Left hindlimb (tissue), 1 donor: ENCODE measurements around the gene RANBP17.
"Not testable (repeated sequence)": the region's sequence is repeated elsewhere in the genome, so short reads cannot be mapped to it uniquely, and the experiment has no call there.

ENCODE experiments used
- DNase-seq: peaks from one replicate; pipeline ENCODE4 v3.0.0-alpha.2; 2018

RANBP17 gene

DNA sequence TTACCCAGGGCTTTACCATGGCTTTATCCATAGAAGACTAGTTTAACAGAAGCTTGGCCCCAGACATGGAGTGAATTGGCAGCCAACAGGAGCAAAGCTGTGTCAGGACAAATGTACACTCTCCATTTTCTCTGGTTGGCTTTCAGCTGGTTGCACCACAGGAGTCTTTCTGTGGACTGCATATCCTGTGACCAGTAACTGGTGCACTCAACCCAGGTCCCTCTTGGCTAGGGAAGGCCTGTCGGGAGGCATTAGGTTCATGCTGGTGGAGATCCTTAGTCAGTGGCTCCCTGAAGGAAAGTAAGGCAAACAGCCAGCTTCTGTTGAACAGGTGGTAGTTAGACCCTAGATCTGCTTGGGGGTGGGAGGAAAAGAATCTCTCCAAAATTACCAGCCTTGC is 300.3 kb downstream of the RANBP17 start:
- DNase-seq, result no peak

DNA sequence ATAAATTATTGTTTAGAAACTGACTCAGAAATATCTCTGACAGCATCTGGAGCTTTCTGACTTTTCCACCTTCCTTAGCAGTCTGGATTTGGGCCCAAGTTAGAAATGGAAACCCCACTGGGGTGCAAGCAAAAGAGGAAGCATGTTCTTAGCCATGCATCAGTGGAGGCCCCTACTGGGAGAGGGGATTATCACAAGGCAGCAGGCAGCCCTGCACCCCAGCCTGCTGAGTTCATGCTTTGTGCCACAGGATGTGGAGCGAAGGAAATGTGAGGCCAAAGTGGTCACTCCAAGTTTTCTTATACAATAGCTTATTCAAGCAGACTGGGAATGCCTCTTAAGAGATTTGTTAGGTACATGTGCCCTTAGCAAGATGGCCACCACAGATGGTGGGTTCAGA is 300.8 kb downstream of the RANBP17 start:
- no peak for DNase-seq

DNA sequence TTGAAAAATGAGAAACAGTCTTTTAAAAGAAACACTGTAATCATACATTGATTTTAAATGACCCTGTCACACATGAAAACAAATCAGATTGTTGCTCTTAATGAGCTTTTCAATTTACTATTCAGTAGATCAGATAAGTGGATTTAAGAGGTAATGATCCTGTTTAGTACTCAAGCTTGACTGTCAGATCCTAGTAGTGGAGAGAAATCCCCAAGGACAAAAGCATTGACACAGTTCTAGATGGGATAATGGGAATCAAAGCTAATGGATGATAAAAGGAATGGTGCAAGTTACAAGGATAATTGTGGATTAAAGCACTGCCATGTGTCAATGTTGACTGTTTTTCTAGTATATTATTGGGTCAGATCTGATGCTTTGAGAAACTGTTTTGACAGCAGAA is 304.9 kb downstream of the RANBP17 start:
- no peak for DNase-seq

DNA sequence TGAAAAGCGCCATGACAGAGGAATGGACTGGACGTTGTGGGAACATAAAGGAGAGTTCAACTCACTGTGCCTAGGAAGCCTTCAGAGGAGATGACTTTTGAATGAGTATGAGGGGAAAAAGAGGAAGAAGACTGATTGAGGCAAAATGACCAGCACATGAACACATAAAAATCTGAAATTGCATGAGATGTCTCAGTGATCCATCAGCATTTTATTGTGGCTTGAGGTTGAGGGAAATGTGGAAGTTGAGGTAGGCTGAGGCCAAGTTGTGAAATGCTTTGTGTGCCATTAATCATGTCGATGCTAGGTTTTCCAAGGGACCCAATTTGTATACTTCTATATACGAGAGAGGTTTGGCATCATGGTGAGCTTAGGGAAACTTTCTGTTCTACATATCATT is 306.4 kb downstream of the RANBP17 start:
- no peak for DNase-seq

DNA sequence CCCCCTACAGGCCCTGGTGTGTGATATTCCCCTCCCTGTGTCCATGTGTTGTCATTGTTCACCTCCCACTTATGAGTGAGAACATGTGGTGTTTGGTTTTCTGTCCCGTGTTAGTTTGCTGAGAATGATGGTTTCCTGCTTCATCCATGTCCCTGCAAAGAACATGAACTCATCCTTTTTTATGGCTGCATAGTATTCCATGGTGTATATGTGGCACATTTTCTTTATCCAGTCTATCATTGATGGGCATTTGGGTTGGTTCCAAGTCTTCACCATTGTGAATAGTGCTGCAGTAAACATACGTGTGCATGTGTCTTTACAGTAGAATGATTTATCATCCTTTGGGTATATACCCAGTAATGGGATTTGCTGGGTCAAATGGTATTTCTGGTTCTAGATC is 313.1 kb downstream of the RANBP17 start:
- not testable (repeated sequence) for DNase-seq

- DNase-seq, result no peak
Observed at GRCh38 chr5:171175746-171176145, 313.9 kb downstream of the RANBP17 start.

DNA sequence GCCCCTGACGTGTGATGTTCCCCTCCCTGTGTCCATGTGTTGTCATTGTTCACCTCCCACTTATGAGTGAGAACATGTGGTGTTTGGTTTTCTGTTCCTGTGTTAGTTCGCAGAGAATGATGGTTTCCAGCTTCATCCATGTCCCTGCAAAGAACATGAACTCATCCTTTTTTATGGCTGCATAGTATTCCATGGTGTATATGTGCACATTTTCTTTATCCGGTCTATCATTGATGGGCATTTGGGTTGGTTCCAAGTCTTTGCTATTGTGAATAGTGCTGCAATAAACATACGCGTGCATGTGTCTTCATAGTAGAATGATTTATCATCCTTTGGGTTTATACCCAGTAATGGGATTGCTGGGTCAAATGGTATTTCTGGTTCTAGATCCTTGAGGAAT is 316.4 kb downstream of the RANBP17 start:
- DNase-seq, result not testable (repeated sequence)

DNA sequence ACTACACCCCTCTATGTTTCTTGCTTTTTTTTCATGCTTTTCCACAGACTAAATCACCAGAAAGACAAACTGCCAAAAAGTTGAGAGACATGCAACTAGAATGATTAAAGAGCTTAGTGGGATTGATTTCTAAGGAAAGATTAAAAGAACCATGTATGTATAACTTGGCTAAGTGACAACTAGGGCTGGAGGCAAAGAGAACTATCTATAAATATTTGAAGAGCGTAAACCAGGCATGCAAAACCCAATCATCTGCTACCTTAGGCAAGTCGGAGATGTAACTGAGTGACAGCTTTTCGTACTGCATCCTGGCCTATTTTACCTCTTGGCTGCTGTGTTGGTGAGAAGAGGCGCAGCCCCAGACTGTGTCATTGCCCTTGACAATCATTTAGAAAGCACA is 326.2 kb downstream of the RANBP17 start:
- no peak for DNase-seq

- DNase-seq, result no peak
Observed at GRCh38 chr5:171189442-171189841, 327.6 kb downstream of the RANBP17 start.

DNA sequence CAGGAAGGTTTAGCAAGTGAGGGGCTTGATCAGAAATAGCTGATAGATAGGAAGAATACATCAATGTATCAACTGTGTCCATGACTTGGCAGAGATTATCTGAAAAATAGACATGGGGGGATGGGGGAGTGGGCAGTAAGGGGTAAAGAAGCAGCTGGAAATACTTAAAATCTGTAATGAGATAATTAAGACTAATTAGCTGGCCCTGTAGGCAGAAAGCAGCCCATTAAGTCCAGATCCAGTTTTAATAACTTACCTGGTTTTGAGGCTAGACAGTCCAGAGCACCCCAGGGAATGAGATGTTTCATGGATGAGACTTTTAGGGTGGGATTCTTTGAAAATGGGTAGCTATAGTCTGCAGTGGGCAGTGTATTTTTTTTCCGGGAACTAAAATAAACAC is 330.3 kb downstream of the RANBP17 start:
- no peak for DNase-seq

- no peak for DNase-seq
Observed at GRCh38 chr5:171201310-171201709, 339.5 kb downstream of the RANBP17 start.

- DNase-seq, result no peak
Observed at GRCh38 chr5:171205375-171205774, 343.6 kb downstream of the RANBP17 start.

GRCh38 chr5:171207256-171207847 is 345.5 kb downstream of the RANBP17 start:
- no peak for DNase-seq

- DNase-seq, result no peak
Observed at GRCh38 chr5:171221916-171222315, 360.1 kb downstream of the RANBP17 start.

DNA sequence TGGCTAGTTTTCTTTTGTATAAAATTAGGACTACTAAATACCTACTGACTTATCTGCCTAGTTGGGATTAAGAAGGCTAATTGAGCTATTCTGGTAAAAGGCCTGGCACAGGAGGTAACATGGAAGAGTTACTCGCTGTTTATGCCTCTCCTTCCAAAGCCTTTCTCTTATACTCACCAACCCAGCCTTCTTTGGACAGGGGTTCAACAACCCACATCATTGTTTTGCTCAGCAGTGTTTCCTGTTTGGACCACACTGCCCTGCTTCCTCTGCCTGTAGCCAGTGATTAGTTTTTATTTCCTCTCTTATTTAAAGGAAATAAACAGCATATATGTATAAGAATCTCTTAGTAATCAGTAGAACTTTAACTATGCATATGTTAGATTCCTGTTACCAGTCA is 362.1 kb downstream of the RANBP17 start:
- no peak for DNase-seq

DNA sequence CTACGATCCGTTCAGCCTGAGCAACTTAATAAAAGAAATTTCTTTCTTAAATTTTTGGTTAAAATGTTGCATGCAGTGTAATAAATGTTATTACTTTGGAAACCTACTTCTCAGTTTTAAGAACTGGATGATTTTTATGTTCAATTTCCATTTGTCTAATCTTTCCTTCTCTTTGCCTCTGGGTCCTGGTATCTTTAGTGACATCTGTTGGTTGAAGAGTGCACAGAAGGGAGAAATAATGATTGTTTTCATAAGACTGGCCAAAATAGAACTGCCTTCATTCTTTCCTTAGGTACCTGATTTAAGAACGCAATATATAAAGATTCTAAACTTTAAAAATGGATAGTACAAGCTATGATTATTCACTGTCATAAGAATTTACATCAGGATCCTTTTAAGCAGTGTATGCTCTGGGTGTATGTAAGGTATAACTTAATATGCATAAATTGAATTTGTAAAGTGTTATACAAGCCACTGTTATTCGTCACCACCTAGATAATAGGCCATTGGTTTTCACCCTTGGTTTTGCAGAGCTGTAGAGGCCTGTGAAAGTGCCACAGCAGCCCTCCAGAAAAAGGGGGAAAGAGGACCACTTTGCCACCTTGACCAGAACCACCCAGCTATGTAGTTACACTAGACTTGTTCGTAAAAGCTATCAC is 364.4 kb downstream of the RANBP17 start:
- no peak for DNase-seq

DNA sequence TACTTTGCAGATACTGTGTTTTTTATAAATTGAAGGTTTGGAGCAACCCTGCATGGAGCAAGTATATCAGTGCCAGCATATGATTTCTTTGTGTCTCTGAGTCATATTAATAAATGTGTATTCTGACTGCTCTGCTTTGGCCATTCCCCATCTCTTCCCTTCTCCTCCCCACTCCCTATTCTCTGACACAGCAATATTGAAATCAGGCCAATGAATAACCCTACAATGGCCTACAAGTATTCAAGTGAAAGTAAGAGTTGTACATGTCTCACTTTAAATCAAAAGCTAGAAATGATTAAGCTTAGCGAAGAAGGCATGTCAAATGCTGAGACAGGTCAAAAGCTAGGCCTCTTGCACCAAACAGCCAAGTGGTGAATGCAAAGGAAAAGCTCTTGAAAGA is 365.0 kb downstream of the RANBP17 start:
- no peak for DNase-seq

DNA sequence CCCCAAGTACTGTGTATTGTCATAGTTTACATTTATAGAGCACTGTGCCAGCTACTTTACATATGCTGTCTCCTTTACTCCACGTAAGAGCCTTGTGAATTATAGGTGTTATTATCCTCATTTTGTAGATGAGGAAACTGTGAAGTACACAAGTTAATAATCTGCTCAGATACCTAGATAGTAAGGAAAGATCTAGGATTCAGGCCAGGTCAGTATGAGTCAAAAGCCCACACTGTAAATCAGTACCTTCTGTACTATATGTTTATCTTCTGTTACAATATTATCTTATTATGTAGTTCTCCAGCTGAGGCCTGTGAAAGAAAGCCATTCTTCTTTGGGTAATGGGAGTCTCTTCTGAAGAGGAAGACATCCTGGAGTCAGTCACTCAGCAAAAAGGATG is 374.8 kb downstream of the RANBP17 start:
- DNase-seq, result no peak

DNA sequence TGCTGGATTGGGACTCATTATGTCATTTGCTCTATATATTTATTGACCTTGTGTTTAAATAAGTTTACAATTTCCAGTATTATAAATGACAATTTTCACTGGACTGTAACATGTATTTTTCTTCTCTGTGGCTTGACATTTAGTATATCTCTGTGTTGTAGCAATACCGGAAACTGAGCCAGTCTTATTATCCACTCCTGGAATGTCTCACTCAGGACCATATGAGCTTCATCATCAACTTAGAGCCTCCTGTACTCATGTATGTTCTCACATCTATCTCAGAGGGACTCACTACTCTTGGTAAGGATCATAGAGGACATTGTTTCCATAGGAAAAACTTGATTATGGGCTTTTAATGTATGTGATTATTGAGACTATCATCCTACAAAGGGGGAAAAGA is 380.7 kb downstream of the RANBP17 start:
- no peak for DNase-seq

- DNase-seq, result no peak
Observed at GRCh38 chr5:171246231-171246630, 384.4 kb downstream of the RANBP17 start.

DNA sequence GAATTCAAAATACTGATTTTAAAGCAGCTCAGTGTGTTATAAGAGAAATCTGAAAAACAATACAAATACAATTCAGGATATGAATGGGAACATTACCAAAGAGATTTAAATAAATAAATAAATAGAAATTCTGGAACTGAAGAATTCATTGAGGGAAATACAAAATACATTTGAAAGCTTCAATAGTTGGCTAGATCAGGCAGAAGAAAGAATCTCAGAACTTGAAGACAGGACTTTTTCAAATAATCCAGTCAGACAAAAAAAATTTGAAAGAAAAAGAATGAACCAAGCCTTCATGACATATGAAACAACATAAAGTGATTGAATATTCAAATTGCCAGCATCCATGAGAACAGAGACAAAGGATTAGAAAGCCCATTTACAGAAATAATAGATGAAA is 387.6 kb downstream of the RANBP17 start:
- DNase-seq, result no peak

GRCh38 chr5:171250738-171251137 is 388.9 kb downstream of the RANBP17 start:
- DNase-seq, result no peak

DNA sequence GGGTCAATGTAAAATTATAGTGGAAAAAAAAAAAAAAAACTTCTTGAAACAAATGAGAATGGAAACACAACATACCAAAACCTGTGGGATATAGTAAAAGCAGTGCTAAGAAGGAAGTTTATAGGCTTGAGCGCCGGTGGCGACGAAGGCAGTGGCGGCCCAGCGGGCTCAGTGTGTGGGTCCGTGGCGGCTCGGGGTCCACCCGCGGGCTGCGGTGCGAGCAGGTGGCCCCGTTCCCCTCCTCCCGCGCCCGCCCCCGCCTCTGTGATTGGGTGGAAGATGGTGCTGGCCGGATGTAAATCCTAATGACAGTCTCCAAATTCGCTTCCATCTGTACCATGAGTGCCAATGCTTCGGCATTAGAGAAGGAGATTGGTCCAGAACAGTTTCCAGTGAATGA is 389.7 kb downstream of the RANBP17 start:
- DNase-seq, result no peak

DNA sequence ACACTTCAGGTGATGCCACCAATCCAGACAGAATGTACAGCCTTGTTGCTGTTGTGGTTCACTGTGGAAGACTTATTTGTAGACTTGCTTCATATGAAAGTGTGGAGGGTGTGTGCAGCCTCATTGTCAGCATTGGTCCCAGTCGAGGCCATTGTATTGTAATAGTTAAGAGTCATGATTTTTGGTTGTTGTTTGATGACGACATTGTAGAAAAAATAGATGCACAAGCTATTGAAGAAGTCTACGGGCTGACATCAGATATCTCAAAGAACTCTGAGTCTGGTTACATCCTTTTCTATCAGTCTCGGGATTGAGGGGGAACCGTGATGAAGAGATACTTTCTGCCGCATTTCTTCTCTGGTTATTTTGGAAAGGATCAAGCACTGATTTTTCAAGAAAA is 390.9 kb downstream of the RANBP17 start:
- DNase-seq, result no peak

- no peak for DNase-seq
Observed at GRCh38 chr5:171258737-171259415, 397.1 kb downstream of the RANBP17 start.
